ENCODE results near the gene PARP3. TPM values are rescaled to one million over a fixed set of nuclear protein-coding genes. Genes with fewer than 3 reads are reported as not detected.

The PARP3 gene
- total RNA-seq, 2 experiments from 2014 or later, result 9.7 to 12.2 TPM

DNA sequence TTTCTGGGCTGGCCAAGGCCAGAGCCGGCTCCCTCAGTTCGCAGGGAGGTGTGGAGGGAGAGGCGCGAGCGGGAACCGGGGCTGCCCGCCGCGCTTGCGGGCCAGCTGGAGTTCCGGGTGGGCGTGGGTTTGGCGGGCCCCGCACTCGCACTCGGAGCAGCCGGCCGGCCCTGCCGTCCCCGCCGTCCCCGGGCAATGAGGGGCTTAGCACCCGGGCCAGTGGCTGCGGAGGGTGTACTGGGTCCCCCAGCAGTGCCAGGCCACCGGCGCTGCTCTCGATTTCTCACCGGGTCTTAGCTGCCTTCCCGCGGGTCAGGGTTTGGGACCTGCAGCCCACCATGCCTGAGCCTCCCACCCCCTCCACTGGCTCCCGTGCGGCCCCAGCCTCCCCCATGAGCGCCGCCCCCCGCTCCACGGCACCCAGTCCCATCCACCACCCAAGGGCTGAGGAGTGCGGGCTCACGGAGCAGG is 48.4 kb downstream of the PARP3 start:
- POLR2A ChIA-PET, result interaction anchor here (1.0 to 1.3 kb wide), 2 partner anchors 17 to 66 kb away, joined by 3 read pairs; partner anchors contain the start of genes ABHD14B and DUSP7
- CTCF ChIA-PET, result interaction anchor here (0.7 kb wide), 2 partner anchors 66 to 222 kb away, joined by 3 to 4 read pairs; partner anchors contain the start of gene DUSP7

DNA sequence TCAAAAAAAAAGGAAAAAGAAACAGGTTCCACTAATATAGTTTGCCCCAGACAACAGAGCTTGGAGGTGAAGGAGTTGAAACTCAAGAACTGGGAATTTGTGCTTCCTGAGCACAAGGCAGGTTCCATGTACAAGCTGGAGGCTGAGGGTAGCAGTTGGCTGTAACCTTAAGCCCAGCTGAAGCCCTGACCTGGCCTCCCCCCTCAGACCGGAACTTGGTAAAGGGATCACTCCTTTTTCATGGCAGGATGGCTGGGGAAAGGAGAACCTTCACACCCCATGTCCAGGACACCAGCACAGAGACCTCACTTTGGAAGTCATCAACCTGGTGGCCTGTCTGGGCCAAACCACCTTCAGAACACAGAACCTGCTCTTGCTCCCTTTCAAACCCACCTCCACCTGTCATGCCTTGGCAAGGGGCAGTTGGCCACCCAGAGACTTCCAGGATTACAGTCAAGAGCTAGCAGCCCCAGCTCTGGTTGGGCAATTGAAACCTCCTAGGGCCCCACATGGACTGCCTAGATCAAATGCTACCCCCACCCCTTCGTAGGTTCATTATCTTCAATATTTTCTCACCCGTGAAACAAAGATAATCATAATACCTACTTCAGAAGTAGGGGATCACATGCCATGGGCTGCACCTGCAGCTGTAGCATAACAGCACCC is 50.0 kb downstream of the PARP3 start:
- CTCF ChIA-PET, result interaction anchor here (0.7 to 5.0 kb wide), 5 partner anchors 9 to 131 kb away, joined by 3 to 31 read pairs (median 3); partner anchors contain the start of genes ABHD14A, ABHD14B, ACY1 and RRP9
- POLR2A ChIA-PET, result interaction anchor here (0.6 to 5.5 kb wide), 3 partner anchors 9 to 1483 kb away, joined by 3 to 84 read pairs (median 4); partner anchors contain the start of gene ACY1

DNA sequence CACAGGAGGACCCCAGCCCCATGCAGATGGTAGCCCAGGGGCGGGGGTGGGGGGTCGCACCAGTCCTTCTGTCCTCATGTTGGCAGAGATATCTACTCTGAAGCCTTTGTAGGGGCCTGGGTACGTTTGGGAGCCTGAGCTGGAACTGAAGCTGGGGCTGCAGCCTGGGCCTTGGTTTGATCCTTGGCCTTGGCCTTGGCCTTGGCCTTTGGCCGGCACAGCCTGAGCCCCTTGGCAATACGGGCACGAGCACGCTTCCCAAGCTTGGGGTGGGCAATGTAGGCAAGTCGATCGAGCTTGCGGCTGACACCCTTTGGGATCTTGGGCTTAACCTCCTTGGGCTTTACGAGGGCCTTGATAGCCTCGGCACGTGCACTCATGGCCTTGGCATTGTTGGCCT is 51.5 kb downstream of the PARP3 start:
- POLR2A ChIA-PET, result interaction anchor here (5.5 kb wide), 1 partner anchor 10 kb away, joined by 84 read pairs; the partner anchor contains the start of gene ACY1

DNA sequence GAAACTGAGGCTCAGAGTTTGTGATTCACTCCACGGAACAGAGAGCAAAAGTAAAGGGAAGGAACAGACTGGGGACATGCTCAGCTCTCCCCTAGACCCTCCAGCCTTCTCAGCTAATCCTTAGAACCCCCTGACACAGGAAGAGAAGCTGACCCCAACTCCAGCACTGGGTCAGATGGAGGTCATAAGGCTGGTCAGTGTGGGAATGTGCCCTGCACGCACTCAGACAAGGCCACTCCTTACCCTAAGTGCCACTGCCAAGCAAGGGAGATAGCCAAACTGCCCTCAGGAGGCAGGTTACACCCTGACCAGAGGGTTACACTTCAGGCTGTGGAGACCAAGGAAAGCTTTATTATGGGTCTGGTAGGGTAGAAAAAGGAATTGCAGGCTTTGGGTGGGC is 52.4 kb downstream of the PARP3 start:
- CTCF ChIA-PET, result interaction anchor here (4.8 to 5.0 kb wide), 2 partner anchors 11 to 21 kb away, joined by 26 to 31 read pairs; partner anchors contain the start of genes ABHD14A, ABHD14B and ACY1
- POLR2A ChIA-PET, result interaction anchor here (0.5 to 5.5 kb wide), 3 partner anchors 11 to 283 kb away, joined by 3 to 84 read pairs (median 26); partner anchors contain the start of genes ACY1, PARP3 and RRP9

More for the DNA sequence above, 51.5 kb downstream of the PARP3 start:
- CTCF ChIA-PET, result interaction anchor here (1.1 to 5.0 kb wide), 3 partner anchors 10 to 20 kb away, joined by 3 to 31 read pairs (median 26); partner anchors contain the start of genes ABHD14A, ABHD14B and ACY1

DNA sequence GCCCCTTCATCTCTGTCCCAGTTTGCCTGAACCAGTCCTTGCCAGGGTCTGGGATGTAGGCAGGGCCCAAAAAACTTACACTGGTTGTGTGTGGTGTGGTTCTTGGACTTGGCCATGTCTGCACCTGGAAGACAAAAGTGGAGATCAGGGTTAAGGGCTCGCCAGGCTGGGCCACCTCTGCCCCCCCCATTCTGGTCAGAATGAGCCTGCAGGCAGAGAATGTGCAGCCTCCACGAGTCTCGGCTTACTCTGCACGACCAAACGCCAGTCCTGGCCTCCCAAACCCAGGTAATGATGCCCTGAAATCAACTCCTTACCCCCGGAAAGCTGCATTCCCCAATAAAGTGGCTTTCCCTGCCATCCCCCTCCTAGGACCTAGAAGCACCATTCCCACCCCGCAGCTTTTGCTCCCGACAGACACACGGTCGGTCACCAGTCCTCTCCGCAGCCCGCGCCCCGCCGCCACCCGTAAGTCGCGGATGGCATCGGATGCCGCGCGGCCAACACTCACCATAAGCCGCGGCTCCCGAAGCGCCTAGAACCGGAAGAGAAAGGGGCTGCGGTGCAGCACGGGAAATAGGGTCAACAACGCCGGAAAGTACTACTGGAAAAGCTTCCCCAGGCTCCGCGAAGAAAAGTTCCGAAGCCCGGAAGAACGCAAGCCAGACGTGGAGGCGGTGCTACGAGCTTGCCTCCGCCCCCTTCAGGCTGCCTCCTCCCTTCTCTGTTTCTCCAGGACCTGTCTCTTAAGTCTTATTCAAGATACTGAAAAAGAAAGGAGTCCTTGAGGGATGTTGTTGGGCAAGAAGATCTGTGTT is 53.4 kb downstream of the PARP3 start, which contains the start of gene RPL29:
RPL29 (minus strand) TSS at position 550 of the 818 bp plus-strand sequence; CDS start at position 116, 434 bp downstream.
- POLR2A ChIA-PET, result interaction anchor here (0.6 to 5.5 kb wide), 14 partner anchors 12 to 284 kb away, joined by 3 to 84 read pairs (median 3); partner anchors contain the start of genes ABHD14B, ACY1, DUSP7 and GPR62
- CTCF ChIA-PET, result interaction anchor here (0.7 to 5.0 kb wide), 12 partner anchors 12 to 159 kb away, joined by 3 to 31 read pairs (median 4); partner anchors contain the start of genes ABHD14A, ABHD14B, ACY1 and DUSP7

DNA sequence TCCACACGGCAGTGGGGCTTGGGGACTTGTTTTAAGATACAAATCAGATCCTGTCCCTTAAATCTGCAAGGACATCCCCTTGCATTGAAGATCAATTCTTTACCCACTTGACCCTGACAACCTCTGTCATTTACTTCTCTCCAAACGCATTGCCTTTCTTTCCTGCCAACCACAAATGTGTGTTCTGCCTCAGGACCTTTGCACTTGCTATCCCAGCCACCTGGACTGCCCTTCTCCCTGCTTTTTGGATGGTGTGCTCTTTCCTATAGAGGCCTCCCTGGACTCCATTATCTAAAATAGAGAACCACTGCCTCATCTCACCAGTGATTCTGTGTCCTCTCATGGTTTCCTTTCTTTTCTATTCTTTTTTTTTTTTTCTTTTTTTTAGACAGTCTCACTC is 55.0 kb downstream of the PARP3 start:
- CTCF ChIA-PET, result interaction anchor here (1.0 kb wide), 1 partner anchor 149 kb away, joined by 3 read pairs; no protein-coding TSS in a partner anchor
- POLR2A ChIA-PET, result no interaction called here

DNA sequence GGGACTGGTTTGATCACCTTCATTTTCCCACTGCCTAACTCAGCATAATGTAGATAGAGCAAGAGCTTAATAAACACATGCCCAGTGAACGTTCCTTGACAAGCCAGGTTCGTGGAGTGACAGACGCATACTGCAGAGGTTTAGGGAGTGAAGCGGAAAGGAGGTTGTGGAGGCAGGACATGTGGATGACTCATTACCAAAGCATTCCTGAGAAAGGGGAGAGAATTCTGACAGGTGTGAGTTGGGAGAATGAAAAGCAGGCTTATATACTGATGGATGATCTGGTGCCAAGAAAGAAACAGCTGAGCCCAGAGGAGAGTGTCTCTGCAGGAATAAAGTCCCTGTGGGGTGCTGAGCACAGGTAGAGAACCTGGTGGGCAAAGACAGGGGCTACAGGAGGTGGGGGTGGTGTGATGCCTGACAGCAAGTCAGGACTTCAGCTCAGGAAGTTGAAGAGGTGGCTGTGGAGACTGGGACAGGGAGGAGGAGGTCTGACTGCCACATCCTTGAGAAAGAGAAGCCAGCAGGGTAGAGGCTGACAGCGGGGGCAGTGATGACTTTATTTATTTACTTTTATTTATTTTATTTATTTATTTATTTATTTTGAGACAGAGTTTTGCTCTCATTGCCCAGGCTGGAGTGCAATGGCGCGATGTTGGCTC is 55.9 kb downstream of the PARP3 start:
- CTCF ChIA-PET, result interaction anchor here (1.0 to 1.4 kb wide), 3 partner anchors 55 to 148 kb away, joined by 3 to 5 read pairs (median 3); no protein-coding TSS in a partner anchor
- POLR2A ChIA-PET, result interaction anchor here (0.6 kb wide), 1 partner anchor 24 kb away, joined by 3 read pairs; the partner anchor contains the start of gene ABHD14B

Other genes starting within 250 kb of the PARP3 start
- gene GRM2, start 235.3 kb upstream of the PARP3 start, total RNA-seq, result under 1 TPM; 0.11 to 0.23 TPM
- not detected for gene IQCF6, start 163.1 kb upstream of the PARP3 start, total RNA-seq
- not detected for gene IQCF2, start 80.7 kb upstream of the PARP3 start, total RNA-seq
- gene IQCF5, start 66.8 kb upstream of the PARP3 start, total RNA-seq, result not detected
- not detected for gene IQCF1, start 39.0 kb upstream of the PARP3 start, total RNA-seq
- gene RRP9, start 459 bp upstream of the PARP3 start, total RNA-seq, result 10 to 100 TPM; 82.4 to 83.9 TPM
- not detected for gene GPR62, start 13.0 kb downstream of the PARP3 start, total RNA-seq
- 10 to 100 TPM; 10.4 to 10.9 TPM for gene PCBP4, start 25.1 kb downstream of the PARP3 start, total RNA-seq
- gene ABHD14B, start 31.7 kb downstream of the PARP3 start, total RNA-seq, result 10 to 100 TPM; 57.2 to 59.0 TPM
- 10 to 100 TPM; 14.4 to 14.5 TPM for gene ABHD14A, start 32.7 kb downstream of the PARP3 start, total RNA-seq
- 10 to 100 TPM; 57.0 to 63.9 TPM for gene ACY1, start 41.2 kb downstream of the PARP3 start, total RNA-seq
- 1,000 to 10,000 TPM; 1,417 to 1,432 TPM for gene RPL29, start 53.5 kb downstream of the PARP3 start, total RNA-seq
- 10 to 100 TPM; 26.5 to 26.8 TPM for gene DUSP7, start 114.2 kb downstream of the PARP3 start, total RNA-seq
- gene POC1A, start 212.1 kb downstream of the PARP3 start, total RNA-seq, result 10 to 100 TPM; 24.5 to 27.4 TPM